Right hindlimb (tissue), 1 donor: ENCODE measurements around the gene PPFIA1.

ENCODE experiments used
- DNase-seq: peaks from one replicate; pipeline ENCODE4 v3.0.0-alpha.2; 2018

The PPFIA1 gene

GRCh38 chr11:70299636-70300035 is 29.1 kb downstream of the PPFIA1 start:
- no peak for DNase-seq

- DNase-seq: no peak
These were observed 30.7 kb downstream of the PPFIA1 start for GRCh38 chr11:70301191-70301590.

DNA sequence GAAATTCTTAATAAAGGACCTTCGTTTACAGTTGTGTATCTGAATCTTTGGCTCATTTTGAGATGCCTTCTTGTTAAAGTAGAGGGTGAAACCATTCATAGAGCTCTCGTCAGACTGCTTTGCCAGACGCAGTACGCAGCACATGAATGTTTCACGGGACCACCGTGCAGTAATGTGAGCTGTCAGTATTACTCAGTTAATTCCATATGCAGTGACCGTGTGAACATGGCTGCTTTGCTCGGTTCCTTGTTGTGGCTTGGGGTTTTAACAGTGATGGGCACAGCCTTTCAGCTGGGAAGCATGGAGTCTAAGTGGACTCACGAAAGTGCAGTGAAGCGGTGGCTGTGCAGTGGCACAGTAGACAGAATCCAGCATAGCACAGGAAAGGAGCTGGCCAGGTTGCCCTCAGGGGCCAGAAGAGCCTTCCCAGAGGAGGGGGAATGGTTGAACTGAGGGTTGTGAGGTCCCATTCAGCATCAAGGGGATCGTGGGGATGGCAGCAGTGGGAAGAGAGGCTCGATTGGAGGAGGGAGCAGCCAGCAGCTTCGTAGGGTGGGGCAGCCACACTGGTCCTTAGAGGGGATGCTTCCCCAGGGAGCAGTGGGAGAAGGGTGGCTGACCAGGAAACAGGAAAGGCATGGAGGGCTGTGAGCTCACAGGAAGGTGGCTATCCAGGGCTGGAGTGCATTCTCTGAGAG is 31.4 kb downstream of the PPFIA1 start:
- DNase-seq: no peak

- DNase-seq: no peak
These were observed 31.9 kb downstream of the PPFIA1 start for GRCh38 chr11:70302419-70302752.

- no peak for DNase-seq
These were observed 32.6 kb downstream of the PPFIA1 start for GRCh38 chr11:70303070-70303469.

DNA sequence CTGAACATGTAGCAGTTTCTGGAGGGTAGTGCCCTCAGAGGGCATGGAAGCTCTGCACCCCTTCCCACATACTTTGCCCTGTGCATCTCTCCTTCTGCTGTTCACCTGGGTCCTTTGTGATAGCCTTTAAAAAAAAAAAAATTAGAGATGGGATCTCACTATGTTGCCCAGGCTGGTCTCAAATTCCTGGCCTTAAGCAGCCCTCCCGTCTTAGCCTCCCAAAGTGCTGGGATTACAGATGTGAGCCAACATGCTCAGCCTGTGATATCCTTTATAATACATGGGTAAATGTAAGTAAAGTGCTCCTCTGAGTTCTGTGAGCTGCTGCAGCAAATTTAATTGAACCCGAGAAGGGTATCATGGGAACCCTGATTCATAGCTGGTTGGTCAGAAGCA is 33.7 kb downstream of the PPFIA1 start:
- no peak for DNase-seq

DNA sequence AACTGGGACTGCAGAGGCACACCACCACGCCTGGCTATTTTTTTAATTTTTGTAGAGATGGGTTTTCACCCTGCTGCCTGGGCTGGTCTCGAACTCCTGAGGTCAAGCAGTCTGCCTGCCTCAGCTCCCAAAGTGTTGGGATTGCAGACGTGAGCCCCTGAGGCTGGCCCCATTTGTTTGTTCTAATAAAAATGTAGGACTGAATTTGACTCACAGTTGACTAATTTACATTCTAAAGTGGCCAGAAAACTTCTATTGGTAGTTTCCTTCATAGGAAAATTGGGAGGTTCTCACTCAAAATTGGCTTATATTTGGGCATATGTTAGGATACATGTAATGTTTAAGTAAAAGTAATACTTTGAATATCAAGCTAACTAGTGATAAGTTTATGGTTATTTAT is 35.0 kb downstream of the PPFIA1 start:
- DNase-seq: no peak

- no peak for DNase-seq
These were observed 36.1 kb downstream of the PPFIA1 start for GRCh38 chr11:70306586-70307033.

- DNase-seq: no peak
These were observed 36.7 kb downstream of the PPFIA1 start for GRCh38 chr11:70307176-70307575.

GRCh38 chr11:70311616-70312015 is 41.1 kb downstream of the PPFIA1 start:
- DNase-seq: no peak

DNA sequence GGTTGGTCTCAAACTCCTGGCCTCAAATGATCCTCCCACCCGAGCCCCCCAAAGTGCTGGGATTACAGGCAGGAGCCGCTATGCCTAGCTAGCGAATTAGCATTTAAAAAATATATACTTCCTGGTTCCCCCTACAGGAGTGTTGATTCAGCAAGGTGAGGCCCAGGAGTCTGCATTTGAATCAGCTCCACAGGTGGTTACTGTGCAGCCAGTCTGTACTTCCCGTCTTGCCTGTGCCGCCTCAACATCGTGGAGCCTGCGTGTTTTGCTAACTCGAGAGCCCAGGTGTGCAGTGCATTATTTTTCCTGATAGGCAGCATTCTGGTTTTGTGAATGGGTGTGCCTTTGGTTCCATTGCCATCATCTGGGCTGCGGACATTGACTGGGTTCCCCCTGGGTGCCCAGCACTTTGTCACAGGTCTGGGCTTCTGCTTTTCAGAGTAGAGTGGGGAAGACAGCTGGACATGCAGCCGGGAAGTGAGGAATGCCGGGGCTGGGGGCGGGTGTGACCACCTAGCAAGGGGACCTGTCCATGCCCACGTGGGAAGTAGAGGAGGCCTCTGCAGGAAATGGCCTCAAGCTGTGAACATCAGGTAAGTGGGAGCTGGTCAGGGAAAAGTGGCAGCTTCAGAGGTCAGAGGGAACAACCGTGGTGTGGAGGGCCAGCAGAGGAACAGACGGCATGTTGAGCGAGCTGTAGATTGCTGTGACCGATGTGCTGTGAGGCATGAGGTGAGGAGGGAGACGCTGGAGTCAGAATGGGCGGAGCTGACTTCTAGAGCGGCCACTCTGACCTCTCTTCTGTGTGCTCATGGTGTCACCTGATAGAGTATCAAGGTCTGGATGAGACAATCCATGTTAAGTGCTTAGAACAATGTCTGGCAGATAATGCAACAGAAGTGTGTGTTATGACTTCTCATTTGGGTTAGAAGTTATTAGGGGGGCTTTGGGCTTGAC is 42.2 kb downstream of the PPFIA1 start:
- no peak for DNase-seq

DNA sequence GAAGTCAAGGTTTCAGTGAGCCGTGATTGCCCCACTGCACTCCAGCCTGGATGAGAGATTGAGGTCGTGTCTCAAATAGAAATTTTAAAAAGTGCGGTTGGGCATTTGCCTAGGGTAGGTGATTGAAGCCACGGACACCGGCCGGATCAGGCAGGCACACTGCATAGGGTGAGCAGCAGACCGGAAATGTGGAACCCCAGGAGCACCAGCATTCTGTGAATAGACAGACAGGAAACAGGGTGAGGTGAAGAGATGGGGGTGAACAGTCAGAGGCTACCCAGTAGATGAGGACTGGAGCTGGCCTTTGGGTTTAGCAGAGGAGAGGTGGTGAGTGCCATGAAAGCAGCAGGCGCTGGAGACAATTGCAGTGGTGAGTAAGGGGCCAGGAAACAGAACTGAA is 43.5 kb downstream of the PPFIA1 start:
- no peak for DNase-seq

- DNase-seq: no peak
These were observed 44.2 kb downstream of the PPFIA1 start for GRCh38 chr11:70314730-70315129.

GRCh38 chr11:70315716-70316115 is 45.2 kb downstream of the PPFIA1 start:
- DNase-seq: no peak

DNA sequence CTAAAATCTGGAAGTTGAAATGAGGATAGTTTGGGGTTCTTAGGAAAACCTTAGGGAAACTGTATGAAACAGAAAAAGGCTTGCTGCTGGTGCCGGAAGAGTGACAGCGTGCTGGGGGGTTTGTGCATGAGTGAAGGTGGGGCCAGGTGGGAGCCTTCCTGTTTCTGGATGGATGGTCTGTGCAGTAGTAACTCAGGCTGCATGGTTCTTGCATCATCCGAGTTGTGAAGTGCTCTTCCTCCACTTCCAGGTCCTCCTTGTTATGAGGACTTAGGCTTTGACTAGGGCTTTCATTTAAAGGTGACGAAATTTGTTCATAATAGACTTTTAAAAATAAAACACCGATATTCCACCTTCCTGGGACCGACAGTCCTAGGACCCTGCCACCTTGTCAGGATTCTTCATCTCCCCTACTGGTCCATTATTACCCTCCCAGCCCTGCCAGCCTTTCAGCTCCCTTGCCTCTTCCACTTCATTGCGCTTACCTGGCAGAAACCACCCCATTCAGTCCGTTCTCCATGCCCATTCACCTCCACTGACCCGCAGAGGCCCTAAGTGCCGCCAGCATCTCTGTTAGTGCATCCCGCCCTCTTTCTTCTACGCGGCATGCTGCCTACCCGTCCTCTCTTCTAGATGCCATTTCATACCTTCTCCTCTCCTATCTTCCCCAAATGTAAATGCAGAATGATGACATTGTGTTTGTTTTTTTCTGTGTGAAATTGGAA is 47.3 kb downstream of the PPFIA1 start:
- no peak for DNase-seq

DNA sequence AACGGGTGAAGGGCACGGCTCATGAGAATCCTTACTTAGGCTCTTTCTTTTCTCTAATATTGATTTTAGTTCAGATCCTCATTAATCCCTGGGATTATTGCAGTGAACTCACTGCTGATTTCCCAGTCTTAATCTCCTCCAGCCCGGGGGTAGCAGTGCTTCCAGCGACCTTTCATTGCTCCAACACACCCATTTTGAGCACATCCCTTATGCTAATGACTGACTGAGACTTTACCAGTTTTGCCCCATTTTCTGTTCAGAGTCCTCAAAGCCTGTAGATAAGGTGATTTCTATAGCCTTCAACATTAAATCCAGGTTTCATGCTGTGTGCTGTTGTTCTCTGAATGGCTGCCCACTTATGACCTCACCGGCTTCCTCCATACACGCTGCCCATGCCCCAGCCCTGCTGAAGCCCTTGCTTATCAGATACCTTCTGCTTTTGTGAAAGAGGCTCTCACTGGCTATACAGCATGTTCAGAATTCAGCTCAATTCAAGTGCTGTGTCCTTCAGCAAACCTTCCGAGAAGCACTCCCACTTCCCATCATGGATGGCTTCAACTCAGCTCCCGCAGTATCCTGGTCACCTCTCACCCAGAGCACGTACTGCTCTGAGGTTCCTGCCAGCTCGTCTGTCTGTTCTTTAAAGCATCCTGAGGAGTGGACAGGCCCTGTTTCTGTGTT is 49.0 kb downstream of the PPFIA1 start:
- DNase-seq: no peak

GRCh38 chr11:70322666-70323065 is 52.2 kb downstream of the PPFIA1 start:
- no peak for DNase-seq

DNA sequence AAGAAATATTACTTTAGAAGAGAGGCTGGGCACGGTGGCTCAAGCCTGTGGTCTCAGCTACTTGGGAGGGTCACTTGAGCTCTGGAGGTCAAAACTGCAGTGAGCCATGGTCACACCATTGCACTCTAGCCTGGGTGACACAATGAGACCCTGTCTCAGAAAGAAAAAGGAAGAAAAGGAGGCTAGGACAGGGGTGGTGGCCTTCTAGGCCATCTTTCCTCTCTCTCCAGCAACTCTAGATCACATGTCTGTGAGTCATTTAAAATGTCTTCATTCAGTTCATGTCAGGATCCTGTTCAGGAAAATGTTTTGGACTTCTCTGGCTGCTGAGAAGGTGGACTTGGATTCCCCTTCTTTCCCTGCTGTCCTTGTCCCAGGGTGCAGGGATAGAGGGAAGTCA is 53.3 kb downstream of the PPFIA1 start:
- no peak for DNase-seq

GRCh38 chr11:70324376-70325115 is 54.1 kb downstream of the PPFIA1 start:
- DNase-seq: no peak

GRCh38 chr11:70325824-70326223 is 55.3 kb downstream of the PPFIA1 start:
- DNase-seq: no peak

- DNase-seq: no peak
These were observed 55.9 kb downstream of the PPFIA1 start for GRCh38 chr11:70326365-70326811.

DNA sequence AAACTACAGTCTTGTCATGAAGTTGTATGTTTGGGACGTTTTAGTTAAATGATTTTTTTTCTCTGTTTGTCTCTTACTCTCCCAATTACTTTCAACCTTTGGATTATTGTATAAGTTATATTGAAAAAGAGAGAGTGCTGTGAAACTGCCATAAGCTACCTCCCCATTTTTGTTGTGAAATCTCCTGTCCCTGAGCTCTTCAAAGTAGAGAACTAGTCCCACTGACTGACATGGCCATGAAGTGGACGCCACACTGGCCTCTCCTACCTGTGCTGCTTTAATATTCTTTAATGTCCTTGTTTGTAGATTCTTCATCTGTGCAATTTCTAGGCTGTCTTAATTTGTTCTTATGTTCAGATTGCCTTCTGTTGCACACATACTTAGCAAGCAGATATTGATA is 56.3 kb downstream of the PPFIA1 start:
- DNase-seq: no peak
